ENCODE measurements around the gene E2F4. TPM values are rescaled to one million over a fixed set of nuclear protein-coding genes. Genes with fewer than 3 reads are reported as not detected.

Gene E2F4, protein sequence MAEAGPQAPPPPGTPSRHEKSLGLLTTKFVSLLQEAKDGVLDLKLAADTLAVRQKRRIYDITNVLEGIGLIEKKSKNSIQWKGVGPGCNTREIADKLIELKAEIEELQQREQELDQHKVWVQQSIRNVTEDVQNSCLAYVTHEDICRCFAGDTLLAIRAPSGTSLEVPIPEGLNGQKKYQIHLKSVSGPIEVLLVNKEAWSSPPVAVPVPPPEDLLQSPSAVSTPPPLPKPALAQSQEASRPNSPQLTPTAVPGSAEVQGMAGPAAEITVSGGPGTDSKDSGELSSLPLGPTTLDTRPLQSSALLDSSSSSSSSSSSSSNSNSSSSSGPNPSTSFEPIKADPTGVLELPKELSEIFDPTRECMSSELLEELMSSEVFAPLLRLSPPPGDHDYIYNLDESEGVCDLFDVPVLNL
- total RNA-seq, result 10 to 100 TPM; 56.8 to 74.8 (median 68.1) TPM

- intact Hi-C loops (cut with DNase I; ENCODE audit: low total_unique reads), result no loop called here
- WGBS, 2 donors, result 0% methylated on average over 24 to 31 of the region's 54 CpGs
- H3K4me3 ChIP-seq (ENCODE audit: low read depth, poor library complexity, severe bottlenecking), result peak within 1 kb of the TSS; percentile 93
- TF ChIP-seq, protein P1, sequence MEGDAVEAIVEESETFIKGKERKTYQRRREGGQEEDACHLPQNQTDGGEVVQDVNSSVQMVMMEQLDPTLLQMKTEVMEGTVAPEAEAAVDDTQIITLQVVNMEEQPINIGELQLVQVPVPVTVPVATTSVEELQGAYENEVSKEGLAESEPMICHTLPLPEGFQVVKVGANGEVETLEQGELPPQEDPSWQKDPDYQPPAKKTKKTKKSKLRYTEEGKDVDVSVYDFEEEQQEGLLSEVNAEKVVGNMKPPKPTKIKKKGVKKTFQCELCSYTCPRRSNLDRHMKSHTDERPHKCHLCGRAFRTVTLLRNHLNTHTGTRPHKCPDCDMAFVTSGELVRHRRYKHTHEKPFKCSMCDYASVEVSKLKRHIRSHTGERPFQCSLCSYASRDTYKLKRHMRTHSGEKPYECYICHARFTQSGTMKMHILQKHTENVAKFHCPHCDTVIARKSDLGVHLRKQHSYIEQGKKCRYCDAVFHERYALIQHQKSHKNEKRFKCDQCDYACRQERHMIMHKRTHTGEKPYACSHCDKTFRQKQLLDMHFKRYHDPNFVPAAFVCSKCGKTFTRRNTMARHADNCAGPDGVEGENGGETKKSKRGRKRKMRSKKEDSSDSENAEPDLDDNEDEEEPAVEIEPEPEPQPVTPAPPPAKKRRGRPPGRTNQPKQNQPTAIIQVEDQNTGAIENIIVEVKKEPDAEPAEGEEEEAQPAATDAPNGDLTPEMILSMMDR (IDR thresholded peaks at IDR 0.05), result no peak
- TF ChIP-seq POLR2A (IDR thresholded peaks at IDR 0.05), result no peak
- peak; percentile 86 to 97 for DNase-seq (ENCODE audit: low spot score in 2 of 2)
Measured at GRCh38 chr16:67191995-67192681, at the start of gene E2F4. TSS of gene E2F4 (plus strand) at chr16:67192155. CDS start at chr16:67192228, 73 bp downstream.

GRCh38 chr16:67142342-67142741, 49.6 kb upstream of the E2F4 start:
- WGBS, 2 donors, result 82 to 88% methylated on average over 6 to 8 of the region's 9 CpGs
- TF ChIP-seq POLR2A (IDR thresholded peaks at IDR 0.05), result no peak
- TF ChIP-seq, protein P1 (IDR thresholded peaks at IDR 0.05), result no peak
- intact Hi-C loops (cut with DNase I; ENCODE audit: low total_unique reads), result no loop called here
- H3K4me3 ChIP-seq (ENCODE audit: low read depth, poor library complexity, severe bottlenecking), result no peak overlapping the region
- no peak for DNase-seq (ENCODE audit: low spot score in 2 of 2)

GRCh38 chr16:67144943-67145342, 47.0 kb upstream of the E2F4 start:
- no peak for TF ChIP-seq POLR2A (IDR thresholded peaks at IDR 0.05)
- TF ChIP-seq, protein P1 (IDR thresholded peaks at IDR 0.05), result no peak
- no peak overlapping the region for H3K4me3 ChIP-seq (ENCODE audit: low read depth, poor library complexity, severe bottlenecking)
- WGBS, 2 donors, result 90 to 94% methylated on average over 2 of the region's 2 CpGs
- intact Hi-C loops (cut with DNase I; ENCODE audit: low total_unique reads), result no loop called here
- no peak for DNase-seq (ENCODE audit: low spot score in 2 of 2)

DNA sequence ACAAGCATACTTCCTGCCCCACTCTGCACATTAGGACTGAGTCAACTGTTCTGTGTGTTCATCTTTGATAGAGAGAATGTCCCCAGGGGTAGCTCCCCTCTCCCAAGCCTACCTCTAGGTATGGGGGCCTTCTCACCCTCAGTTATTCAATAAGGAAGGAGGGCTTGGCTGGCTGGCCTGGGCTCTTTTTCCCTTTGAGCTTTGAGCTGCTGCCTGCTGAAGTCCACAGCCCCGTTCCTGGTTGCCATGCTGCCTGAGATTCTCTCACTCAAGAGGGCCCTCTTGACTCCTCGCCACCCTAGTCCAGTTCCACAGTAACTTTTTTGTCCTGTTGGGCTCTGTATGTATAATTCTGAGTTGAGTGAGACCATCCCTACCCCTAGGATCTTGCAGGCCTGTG, 46.2 kb upstream of the E2F4 start:
- WGBS, 2 donors, result 87 to 93% methylated on average over 2 of the region's 2 CpGs

DNA sequence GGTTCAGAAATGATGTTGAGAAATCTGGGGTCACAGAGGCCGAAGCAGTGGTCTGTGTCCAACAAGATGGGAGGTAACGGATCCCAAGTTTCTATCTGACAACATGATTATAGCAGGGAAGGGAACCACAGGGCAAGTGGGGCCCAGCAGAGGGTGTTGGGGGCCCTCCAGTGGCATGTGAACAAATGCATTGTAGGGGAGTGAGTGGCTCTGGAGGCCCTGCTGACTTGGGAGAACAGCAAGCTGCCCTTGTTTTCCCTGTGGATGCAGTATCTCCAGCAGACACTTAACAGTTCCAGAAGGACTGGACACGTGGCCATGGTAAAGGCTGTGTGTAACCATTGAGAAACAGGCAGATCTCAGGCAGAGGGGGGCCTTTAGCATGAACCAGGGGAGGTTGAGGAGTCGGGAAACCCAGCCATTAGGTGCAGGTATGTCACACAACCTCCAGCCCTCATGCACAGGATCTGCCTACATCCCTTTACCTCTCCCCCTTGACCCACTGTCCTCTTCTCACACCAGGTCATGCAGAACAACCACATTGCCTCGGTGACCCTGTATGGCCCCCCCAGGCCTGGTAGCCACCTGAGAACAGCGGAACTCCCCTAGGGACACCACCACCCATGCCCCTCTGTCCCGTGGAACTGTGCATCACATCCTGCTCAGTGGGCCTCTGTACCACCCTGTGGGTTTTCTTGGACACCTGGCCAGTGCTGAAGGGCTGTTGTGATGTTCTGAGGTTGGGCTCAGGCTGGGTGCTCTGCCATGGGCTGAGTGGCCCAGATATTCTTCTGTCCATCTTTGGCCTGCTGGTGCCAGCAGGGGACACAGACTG, 45.2 kb upstream of the E2F4 start:
- no peak for DNase-seq (ENCODE audit: low spot score in 2 of 2)
- no peak overlapping the region for H3K4me3 ChIP-seq (ENCODE audit: low read depth, poor library complexity, severe bottlenecking)
- TF ChIP-seq, protein P1 (IDR thresholded peaks at IDR 0.05), result no peak
- TF ChIP-seq POLR2A (IDR thresholded peaks at IDR 0.05), result no peak
- intact Hi-C loops (cut with DNase I; ENCODE audit: low total_unique reads), result no loop called here
- 81 to 85% methylated on average over 7 of the region's 7 CpGs for WGBS, 2 donors

More for the DNA sequence above, 46.2 kb upstream of the E2F4 start:
- intact Hi-C loops (cut with DNase I; ENCODE audit: low total_unique reads), result no loop called here
- no peak overlapping the region for H3K4me3 ChIP-seq (ENCODE audit: low read depth, poor library complexity, severe bottlenecking)
- no peak for TF ChIP-seq POLR2A (IDR thresholded peaks at IDR 0.05)
- TF ChIP-seq, protein P1 (IDR thresholded peaks at IDR 0.05), result no peak
- no peak for DNase-seq (ENCODE audit: low spot score in 2 of 2)
